ENCODE measurements around the gene CC2D1A. TPM values are rescaled to one million over a fixed set of nuclear protein-coding genes. Genes with fewer than 3 reads are reported as not detected.

Gene CC2D1A
- total RNA-seq, 1 donor, result 16.6 TPM

GRCh38 chr19:13929340-13929739 lies 23.3 kb downstream of the CC2D1A start:
- TF ChIP-seq, protein P1, sequence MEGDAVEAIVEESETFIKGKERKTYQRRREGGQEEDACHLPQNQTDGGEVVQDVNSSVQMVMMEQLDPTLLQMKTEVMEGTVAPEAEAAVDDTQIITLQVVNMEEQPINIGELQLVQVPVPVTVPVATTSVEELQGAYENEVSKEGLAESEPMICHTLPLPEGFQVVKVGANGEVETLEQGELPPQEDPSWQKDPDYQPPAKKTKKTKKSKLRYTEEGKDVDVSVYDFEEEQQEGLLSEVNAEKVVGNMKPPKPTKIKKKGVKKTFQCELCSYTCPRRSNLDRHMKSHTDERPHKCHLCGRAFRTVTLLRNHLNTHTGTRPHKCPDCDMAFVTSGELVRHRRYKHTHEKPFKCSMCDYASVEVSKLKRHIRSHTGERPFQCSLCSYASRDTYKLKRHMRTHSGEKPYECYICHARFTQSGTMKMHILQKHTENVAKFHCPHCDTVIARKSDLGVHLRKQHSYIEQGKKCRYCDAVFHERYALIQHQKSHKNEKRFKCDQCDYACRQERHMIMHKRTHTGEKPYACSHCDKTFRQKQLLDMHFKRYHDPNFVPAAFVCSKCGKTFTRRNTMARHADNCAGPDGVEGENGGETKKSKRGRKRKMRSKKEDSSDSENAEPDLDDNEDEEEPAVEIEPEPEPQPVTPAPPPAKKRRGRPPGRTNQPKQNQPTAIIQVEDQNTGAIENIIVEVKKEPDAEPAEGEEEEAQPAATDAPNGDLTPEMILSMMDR (IDR thresholded peaks at IDR 0.05; ENCODE audit: insufficient read depth, low read length), result no peak
- no peak overlapping the region for H3K4me3 ChIP-seq (ENCODE audit: low read depth, low read length)
- DNase-seq (ENCODE audit: low read depth), result no peak

GRCh38 chr19:13929956-13930355 lies 24.0 kb downstream of the CC2D1A start:
- no peak for DNase-seq (ENCODE audit: low read depth)
- H3K4me3 ChIP-seq (ENCODE audit: low read depth, low read length), result no peak overlapping the region
- TF ChIP-seq, protein P1 (IDR thresholded peaks at IDR 0.05; ENCODE audit: insufficient read depth, low read length), result no peak

- TF ChIP-seq, protein P1 (IDR thresholded peaks at IDR 0.05; ENCODE audit: insufficient read depth, low read length), result no peak
- DNase-seq (ENCODE audit: low read depth), result no peak
- no peak overlapping the region for H3K4me3 ChIP-seq (ENCODE audit: low read depth, low read length)
Observed at GRCh38 chr19:13930402-13930801, 24.4 kb downstream of the CC2D1A start.

DNA sequence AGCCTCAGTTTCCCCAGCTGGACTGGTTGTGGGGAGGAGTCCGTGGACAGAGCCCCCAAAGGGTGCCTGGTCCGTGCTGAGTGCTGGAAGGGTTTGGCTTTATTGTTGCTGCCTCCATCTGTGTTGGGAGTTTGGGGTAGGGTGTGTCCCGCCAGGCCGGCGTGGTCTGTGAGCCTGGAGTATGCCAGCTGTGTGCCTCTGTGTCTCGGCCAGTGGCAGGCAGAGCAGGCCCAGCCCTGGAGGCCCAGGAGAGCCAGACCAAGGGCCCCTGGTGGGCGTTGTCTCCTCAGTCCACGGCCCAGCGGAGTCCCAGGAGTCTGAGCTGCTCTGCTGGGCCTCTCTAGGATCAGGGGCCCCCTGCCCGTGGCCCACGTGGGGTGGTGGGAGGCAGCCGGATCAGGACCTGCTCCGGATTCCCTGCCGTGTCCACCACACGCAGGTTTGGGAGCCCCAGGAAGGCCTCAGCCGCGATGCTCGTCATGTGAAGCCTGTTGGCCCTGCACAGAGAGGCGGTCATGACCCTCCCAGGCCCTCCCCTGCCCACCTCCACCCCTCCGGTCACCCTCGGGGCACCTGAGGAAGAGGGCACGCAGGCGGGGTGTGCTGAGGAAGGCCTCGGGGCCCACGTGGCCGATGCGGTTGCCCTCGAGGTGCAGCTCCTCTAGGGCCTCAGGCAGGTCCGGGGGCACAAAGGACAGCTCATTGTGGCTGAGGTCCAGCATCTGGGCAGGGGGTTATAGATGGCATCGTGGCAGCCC lies 25.6 kb downstream of the CC2D1A start:
- DNase-seq (ENCODE audit: low read depth), result no peak

GRCh38 chr19:13932149-13932637 lies 26.2 kb downstream of the CC2D1A start:
- H3K4me3 ChIP-seq (ENCODE audit: low read depth, low read length), result no peak overlapping the region
- DNase-seq (ENCODE audit: low read depth), result no peak
- TF ChIP-seq, protein P1 (IDR thresholded peaks at IDR 0.05; ENCODE audit: insufficient read depth, low read length), result no peak

More for the DNA sequence above, 25.6 kb downstream of the CC2D1A start:
- TF ChIP-seq, protein P1 (IDR thresholded peaks at IDR 0.05; ENCODE audit: insufficient read depth, low read length), result no peak
- H3K4me3 ChIP-seq (ENCODE audit: low read depth, low read length), result no peak overlapping the region

- TF ChIP-seq, protein P1 (IDR thresholded peaks at IDR 0.05; ENCODE audit: insufficient read depth, low read length), result no peak
- DNase-seq (ENCODE audit: low read depth), result no peak
- H3K4me3 ChIP-seq (ENCODE audit: low read depth, low read length), result no peak overlapping the region
Observed at GRCh38 chr19:13932911-13933393, 27.0 kb downstream of the CC2D1A start.
